ENCODE data around the gene NFE2.

Gene NFE2

DNA sequence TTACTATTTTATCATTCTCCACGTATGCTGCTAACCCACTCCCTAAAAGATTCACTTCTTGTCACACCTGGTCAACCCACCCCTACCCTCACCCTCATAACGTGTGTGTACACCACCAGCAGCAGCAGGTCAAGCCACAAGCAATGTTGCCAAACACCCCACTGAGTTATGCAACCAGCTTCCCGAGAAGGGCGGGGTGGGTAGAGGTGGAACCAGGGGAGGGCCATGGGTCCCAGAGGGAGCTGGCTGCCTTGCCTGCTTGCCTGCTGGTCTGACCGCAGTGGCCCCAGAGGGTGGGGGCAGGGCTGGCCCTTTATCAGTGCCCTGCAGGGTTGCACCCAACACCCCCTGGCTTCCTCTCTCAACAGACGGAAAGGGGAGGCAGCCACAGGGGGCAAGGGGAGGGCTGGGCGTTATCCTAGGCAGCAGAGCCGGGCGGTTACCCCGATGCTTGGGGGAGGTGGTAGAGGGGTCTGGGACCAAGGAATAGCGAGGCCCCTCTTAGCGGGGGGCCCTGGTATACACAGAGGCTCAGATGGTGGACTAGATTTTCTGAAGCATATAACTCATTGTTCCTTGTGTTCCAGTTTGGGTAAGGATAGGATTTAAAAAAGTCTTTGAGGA, 3.5 kb upstream of the NFE2 start:
- TF ChIP-seq ZFX (IDR thresholded peaks at IDR 0.05) = no peak
- TF ChIP-seq, protein P1, sequence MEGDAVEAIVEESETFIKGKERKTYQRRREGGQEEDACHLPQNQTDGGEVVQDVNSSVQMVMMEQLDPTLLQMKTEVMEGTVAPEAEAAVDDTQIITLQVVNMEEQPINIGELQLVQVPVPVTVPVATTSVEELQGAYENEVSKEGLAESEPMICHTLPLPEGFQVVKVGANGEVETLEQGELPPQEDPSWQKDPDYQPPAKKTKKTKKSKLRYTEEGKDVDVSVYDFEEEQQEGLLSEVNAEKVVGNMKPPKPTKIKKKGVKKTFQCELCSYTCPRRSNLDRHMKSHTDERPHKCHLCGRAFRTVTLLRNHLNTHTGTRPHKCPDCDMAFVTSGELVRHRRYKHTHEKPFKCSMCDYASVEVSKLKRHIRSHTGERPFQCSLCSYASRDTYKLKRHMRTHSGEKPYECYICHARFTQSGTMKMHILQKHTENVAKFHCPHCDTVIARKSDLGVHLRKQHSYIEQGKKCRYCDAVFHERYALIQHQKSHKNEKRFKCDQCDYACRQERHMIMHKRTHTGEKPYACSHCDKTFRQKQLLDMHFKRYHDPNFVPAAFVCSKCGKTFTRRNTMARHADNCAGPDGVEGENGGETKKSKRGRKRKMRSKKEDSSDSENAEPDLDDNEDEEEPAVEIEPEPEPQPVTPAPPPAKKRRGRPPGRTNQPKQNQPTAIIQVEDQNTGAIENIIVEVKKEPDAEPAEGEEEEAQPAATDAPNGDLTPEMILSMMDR (conservative IDR thresholded peaks at IDR 0.05) = no peak
- no peak overlapping the region for H3K27ac ChIP-seq

DNA sequence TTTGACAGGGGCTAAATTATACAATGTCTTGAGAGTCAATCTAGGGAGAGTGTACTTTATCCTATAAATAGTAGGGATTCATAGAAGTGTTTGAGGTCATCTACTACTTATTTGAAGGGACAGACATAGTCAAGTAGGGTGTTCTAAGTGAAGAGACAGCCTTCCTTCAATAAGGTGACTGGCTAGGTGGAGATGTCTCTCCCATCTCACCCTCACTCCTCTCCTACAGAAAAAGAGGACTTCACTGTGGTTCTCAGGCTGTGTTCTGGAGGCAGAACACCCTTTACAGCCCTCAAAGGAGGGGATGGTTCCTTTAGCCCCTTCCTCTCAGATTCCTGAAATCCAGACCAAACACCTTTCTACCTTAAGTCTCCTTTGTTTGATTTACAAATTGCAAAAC, 2.8 kb upstream of the NFE2 start:
- no peak for TF ChIP-seq ZFX (IDR thresholded peaks at IDR 0.05)
- TF ChIP-seq, protein P1 (conservative IDR thresholded peaks at IDR 0.05) = no peak
- no peak overlapping the region for H3K27ac ChIP-seq

DNA sequence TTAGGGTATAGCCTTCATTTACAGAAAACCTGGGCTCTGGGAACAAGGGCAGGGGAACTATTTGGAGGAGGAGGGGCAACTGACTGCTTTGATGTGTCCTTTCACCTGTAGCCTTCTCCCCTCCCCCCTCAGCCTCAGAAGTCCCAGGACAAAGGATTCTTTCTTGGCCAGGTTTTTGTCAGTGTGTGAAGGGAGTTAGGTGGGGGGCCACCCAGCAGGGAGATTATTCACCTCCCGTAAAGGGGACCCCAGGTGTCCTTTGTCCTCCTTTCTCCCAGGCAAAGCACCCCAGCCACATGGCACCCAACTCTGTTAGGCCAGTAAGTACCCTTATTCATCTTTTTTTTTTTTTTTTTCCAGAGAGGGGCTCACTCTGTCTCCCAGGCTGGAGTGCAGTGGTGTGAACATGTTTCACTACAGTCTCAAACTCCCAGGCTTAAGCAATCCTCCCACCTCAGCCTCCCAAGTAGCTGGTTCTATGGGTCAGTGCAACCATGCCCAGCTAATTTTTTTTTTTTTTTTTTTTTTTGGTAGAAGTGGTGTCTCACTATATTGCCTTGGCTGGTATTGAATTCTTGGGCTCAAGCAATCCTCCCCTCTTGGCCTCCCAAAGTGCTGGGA, 723 bp upstream of the NFE2 start:
- no peak for TF ChIP-seq ZFX (IDR thresholded peaks at IDR 0.05)
- TF ChIP-seq, protein P1 (conservative IDR thresholded peaks at IDR 0.05) = no peak
- H3K27ac ChIP-seq = no peak overlapping the region

DNA sequence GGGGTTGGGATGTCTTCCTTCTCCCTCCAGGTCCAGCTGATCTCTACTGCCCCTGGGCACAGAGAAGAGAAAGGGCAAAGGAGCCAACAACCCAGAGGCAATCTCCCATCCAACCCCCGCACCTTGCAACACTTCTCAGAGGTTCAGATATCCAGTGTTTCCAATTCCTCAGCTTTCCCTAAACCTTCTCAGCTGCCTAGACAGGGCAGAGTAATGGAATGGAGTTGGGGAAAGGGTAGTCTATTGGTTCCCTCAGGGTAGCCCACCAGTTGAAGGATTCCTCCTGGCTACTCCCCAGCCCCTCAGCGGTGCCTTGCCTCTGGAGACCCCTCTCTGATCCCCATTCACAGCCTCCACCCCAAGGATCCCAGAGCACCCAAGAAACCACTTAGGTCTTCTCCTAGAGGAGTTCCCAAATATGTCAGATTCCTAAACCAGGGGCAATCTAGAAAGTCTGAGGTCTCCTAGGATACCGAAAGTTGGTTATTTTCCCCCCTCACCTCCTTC, 537 bp downstream of the NFE2 start:
- no peak overlapping the region for H3K27ac ChIP-seq
- TF ChIP-seq, protein P1 (conservative IDR thresholded peaks at IDR 0.05) = no peak
- TF ChIP-seq ZFX (IDR thresholded peaks at IDR 0.05) = no peak

DNA sequence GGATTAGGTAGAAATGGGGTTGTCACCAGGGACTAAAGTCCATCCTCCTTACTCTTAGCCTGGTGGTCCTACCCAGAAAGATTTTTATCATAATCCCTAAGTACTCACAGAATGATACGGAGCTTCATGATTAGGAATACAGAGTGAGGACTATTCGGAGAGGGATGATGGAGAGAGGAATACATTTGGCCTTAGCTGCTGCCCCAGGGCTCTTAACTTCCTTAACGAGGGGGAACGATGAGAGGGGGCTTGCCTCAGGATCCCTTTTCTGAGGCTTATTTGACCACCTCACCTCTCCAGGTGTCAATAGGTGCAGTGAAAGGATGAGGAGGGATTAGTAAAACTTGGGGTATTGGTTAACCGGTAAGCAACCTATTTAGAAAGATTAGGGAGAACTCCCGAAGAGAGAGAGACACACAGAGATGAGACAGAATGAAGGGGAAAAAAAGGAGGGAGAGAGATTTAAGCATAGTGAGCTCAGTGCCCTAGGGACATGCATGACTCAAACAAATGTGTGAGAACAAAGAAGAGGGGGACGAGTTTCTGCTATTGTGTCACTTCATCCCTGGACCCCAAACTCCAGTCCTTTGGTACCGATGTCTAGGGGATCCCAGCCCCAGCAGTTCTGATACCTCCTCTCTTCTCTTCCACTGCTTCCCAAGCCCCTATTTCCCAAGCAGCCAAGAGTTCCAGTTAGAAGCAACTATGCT, 1.1 kb downstream of the NFE2 start:
- no peak overlapping the region for H3K27ac ChIP-seq
- TF ChIP-seq, protein P1 (conservative IDR thresholded peaks at IDR 0.05) = no peak
- no peak for TF ChIP-seq ZFX (IDR thresholded peaks at IDR 0.05)

DNA sequence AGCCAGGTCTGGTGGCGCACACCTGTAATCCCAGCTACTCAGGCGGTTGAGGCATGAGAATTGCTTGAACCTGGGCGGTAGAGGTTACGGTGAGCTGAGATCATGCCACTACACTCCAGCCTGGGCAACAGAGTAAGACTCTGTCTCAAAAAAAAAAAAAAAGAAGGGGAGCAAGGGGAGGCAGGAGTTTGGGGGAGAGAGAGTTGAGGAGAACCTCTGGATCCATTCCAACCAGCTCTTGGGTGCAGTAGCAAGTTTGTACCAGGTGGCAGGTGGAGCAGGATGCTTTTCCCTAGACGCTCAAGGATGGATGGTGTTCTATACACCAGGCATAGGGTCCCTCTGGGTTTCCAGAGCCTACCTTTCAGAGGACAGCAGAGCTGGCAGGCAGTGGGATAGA, 1.9 kb downstream of the NFE2 start:
- no peak overlapping the region for H3K27ac ChIP-seq
- TF ChIP-seq ZFX (IDR thresholded peaks at IDR 0.05) = no peak
- TF ChIP-seq, protein P1 (conservative IDR thresholded peaks at IDR 0.05) = no peak

Data from C4-2B (cell line).